Sigmoid colon (tissue), 4 donors: ENCODE measurements around the gene MAPK8IP3.

Experiments
- POLR2A ChIP-seq, 2 donors: fragments of 450-650 bp; IDR thresholded peaks; one replicate each; pipeline ENCODE4 v1.6.1; 2016; ENCODE audit warnings: antibody characterized with exemption in 2 of 2, mild to moderate bottlenecking in 2 of 2, moderate library complexity in 2 of 2
- POLR2AphosphoS5 ChIP-seq, 4 donors: sonication (generic); formaldehyde crosslinking; IDR thresholded peaks; one replicate each; pipeline ENCODE4 v1.6.1; 2017; ENCODE audit warnings: antibody characterized with exemption in 4 of 4

DNA sequence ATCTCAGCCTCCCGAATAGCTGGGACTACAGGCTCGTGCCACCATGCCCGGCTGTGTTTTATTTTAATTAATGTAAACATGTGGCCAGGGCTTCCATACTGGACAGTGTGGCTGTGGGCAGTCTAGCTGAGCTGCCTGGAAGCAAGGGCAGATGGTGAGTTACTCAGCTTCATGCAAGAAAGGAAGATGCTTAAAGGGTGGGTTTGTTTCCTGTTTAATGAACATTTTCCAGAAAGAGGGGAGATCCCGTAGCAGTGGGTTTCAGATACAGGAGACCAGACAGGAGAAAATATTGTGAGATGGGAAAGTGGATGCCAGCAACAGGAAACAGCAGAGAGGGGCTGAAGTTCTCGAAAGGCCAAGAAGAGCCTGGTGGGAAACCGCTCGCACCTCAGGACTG lies 7.3 kb downstream of the MAPK8IP3 start:
- no peak for TF ChIP-seq POLR2A (IDR thresholded peaks at IDR 0.05)
- TF ChIP-seq POLR2AphosphoS5 (IDR thresholded peaks at IDR 0.05), result no peak
